Keratinocyte (primary cell): ENCODE data around the gene AGAP1.

Experiments
- CTCF ChIP-seq, 3 experiments: IDR thresholded peaks in 1 of 3; conservative IDR thresholded peaks in 1 of 3; optimal IDR thresholded peaks in 1 of 3; 2 replicates in 2 of 3; 3 replicates in 1 of 3; pipeline versions ENCODE3 to v1.5.1; 2011; ENCODE audit warnings: low read length in 3 of 3, mild to moderate bottlenecking in 3 of 3, moderate library complexity in 2 of 3, control low read depth in 1 of 3, inconsistent platforms in 1 of 3; ENCODE audit not compliant: insufficient read depth in 2 of 3; ENCODE audit errors: extremely low read depth in 1 of 3
- EZH2 ChIP-seq: IDR thresholded peaks from one replicate; pipeline ENCODE4 v1.6.1; 2012; ENCODE audit warnings: inconsistent platforms, mild to moderate bottlenecking, low read length, moderate library complexity

- no peak for TF ChIP-seq CTCF (optimal IDR thresholded peaks at IDR 0.05 in 1 of 3, IDR thresholded peaks at IDR 0.05 in 1 of 3, conservative IDR thresholded peaks at IDR 0.05 in 1 of 3; ENCODE audit: extremely low read depth in 1 of 3, insufficient read depth in 2 of 3, low read length in 3 of 3)
- no peak for TF ChIP-seq EZH2
Observed at GRCh38 chr2:235600406-235600805, 106.6 kb downstream of the AGAP1 start.
